CD4-positive, alpha-beta T cell (primary cell): ENCODE data around the gene KCNT2. TPM values are rescaled to one million over a fixed set of nuclear protein-coding genes. Genes with fewer than 3 reads are reported as not detected.

Experiments used
- ATAC-seq: fragments of 200-7000 bp; cut with Tn5 transposase; one replicate; pipeline ENCODE4 v1.10.0; 2022; ENCODE audit warnings: mild to moderate bottlenecking; ENCODE audit not compliant: poor library complexity
- CTCF ChIA-PET: fragments of 350-600 bp; sonication (Branson Sonifier 250); formaldehyde crosslinking; loops from one replicate; lab custom pipeline; 2021; ENCODE audit warnings: antibody characterized with exemption, inconsistent platforms; lab: Charles Lee
- POLR2A ChIA-PET: fragments of 350-600 bp; sonication (Branson Sonifier 250); formaldehyde crosslinking; loops from one replicate; lab custom pipeline; 2021; ENCODE audit warnings: antibody characterized with exemption, inconsistent platforms; lab: Charles Lee
- DNase-seq, 14 experiments: peaks; one replicate each; pipeline ENCODE4 v3.0.0-alpha.2; 2013 to 2020; ENCODE audit warnings: mixed read lengths in 2 of 14
- H3K27ac ChIP-seq, 2 donors: one replicate each; pipeline versions ENCODE4 v1.5.1 to v1.7.0; 2013; ENCODE audit warnings: low read length in 2 of 2, low read depth in 1 of 2, mild to moderate bottlenecking in 1 of 2
- H3K27me3 ChIP-seq, 2 experiments: 1 replicate in 1 of 2; 2 replicates in 1 of 2; pipeline versions ENCODE4 v1.6.1 to v1.7.0; 2013; ENCODE audit warnings: low read length in 2 of 2, control low read depth in 1 of 2, mild to moderate bottlenecking in 1 of 2, moderate library complexity in 1 of 2; ENCODE audit not compliant: insufficient read depth in 2 of 2, control insufficient read depth in 1 of 2
- H3K36me3 ChIP-seq: one replicate; pipeline ENCODE4 v1.6.1; 2013; ENCODE audit warnings: low read length, control low read depth; ENCODE audit not compliant: insufficient read depth
- H3K4me1 ChIP-seq: one replicate; pipeline ENCODE4 v1.6.1; 2013; ENCODE audit warnings: low read length, control low read depth; ENCODE audit not compliant: insufficient read depth
- H3K4me3 ChIP-seq: one replicate; pipeline ENCODE4 v1.5.1; 2013; ENCODE audit warnings: mild to moderate bottlenecking, low read length, moderate library complexity
- H3K9me3 ChIP-seq, 2 experiments: 1 replicate in 1 of 2; 2 replicates in 1 of 2; pipeline versions ENCODE4 v1.6.1 to v1.7.0; 2013; ENCODE audit warnings: low read length in 2 of 2, mild to moderate bottlenecking in 2 of 2, control low read depth in 1 of 2, moderate library complexity in 1 of 2; ENCODE audit not compliant: control insufficient read depth in 1 of 2, insufficient read depth in 1 of 2
- H3K27ac Mint-ChIP-seq: one replicate; pipeline ENCODE4 v1.8.0; 2020; ENCODE audit warnings: mixed read lengths
- H3K27me3 Mint-ChIP-seq: one replicate; pipeline ENCODE4 v1.8.0; 2021; ENCODE audit warnings: mixed read lengths
- H3K36me3 Mint-ChIP-seq: one replicate; pipeline ENCODE4 v1.8.0; 2021; ENCODE audit warnings: low read depth, mixed read lengths
- H3K4me1 Mint-ChIP-seq: one replicate; pipeline ENCODE4 v1.8.0; 2021; ENCODE audit warnings: low read depth, mixed read lengths
- H3K4me3 Mint-ChIP-seq: one replicate; pipeline ENCODE4 v1.8.0; 2020; ENCODE audit warnings: mild to moderate bottlenecking, mixed read lengths
- H3K9me3 Mint-ChIP-seq: one replicate; pipeline ENCODE4 v1.8.0; 2020; ENCODE audit warnings: mixed read lengths
- intact Hi-C, 2 experiments: fragments of 100-400 bp; cut with DNase I in 1 of 2; cut with micrococcal nuclease in 1 of 2; formaldehyde crosslinking; loops; one replicate each; pipeline versions ENCODE4 v1.15.1 to v1.9.0; 2023 to 2025; cut with DNase I, micrococcal nuclease
- total RNA-seq, 174 experiments: library from RNA in 2 of 174; stranded (reverse) in 2 of 174; gene quantifications; one replicate each; pipeline ENCODE4 v1.2.3 and lab custom pipeline; 2021 to 2026
- TF ChIP-seq, protein P1 (sequence below): fragments of 200-600 bp; IDR thresholded peaks from one replicate; pipeline ENCODE4 v1.8.0; 2022; ENCODE audit warnings: antibody characterized with exemption, mild to moderate bottlenecking

KCNT2 gene
- total RNA-seq, 2 experiments from 2014 or later, result not detected

DNA sequence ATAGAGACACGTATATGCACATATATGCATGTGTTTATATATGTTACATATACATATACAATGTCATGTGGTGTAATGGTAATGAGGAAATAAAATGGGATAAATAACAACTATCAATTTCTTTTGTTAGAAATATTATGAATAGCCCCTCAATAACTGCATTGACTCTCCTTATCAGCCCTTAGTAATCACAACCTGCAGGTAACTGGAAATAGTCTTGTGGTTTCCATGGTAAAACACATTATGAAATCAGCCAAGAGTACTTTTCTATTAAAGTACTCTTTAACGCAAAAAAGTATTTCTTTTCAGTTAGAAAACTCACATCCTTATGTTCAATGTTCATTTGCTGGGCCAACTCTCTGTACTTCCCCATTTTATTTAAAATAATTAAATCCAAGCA lies 105.8 kb downstream of the KCNT2 start:
- intact Hi-C loops, result no loop called here
- H3K27me3 ChIP-seq, result no peaks in the 10 kb centered on the region
- TF ChIP-seq, protein P1, sequence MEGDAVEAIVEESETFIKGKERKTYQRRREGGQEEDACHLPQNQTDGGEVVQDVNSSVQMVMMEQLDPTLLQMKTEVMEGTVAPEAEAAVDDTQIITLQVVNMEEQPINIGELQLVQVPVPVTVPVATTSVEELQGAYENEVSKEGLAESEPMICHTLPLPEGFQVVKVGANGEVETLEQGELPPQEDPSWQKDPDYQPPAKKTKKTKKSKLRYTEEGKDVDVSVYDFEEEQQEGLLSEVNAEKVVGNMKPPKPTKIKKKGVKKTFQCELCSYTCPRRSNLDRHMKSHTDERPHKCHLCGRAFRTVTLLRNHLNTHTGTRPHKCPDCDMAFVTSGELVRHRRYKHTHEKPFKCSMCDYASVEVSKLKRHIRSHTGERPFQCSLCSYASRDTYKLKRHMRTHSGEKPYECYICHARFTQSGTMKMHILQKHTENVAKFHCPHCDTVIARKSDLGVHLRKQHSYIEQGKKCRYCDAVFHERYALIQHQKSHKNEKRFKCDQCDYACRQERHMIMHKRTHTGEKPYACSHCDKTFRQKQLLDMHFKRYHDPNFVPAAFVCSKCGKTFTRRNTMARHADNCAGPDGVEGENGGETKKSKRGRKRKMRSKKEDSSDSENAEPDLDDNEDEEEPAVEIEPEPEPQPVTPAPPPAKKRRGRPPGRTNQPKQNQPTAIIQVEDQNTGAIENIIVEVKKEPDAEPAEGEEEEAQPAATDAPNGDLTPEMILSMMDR, result no peak
- DNase-seq (no peak), ATAC-seq (no peak)
- Mint-ChIP-seq H3K27me3 (no peaks in the 10 kb centered on the region), H3K4me3 (no peak overlapping the region), H3K36me3 (no peaks in the 10 kb centered on the region), H3K4me1 (no peaks in the 10 kb centered on the region), H3K9me3 (no peaks in the 10 kb centered on the region), H3K27ac (no peak overlapping the region)
- no peaks in the 10 kb centered on the region for H3K4me1 ChIP-seq
- ChIA-PET CTCF (no interaction called here), POLR2A (no interaction called here)
- H3K9me3 ChIP-seq, result no peaks in the 10 kb centered on the region
- no peak overlapping the region for H3K4me3 ChIP-seq
- H3K36me3 ChIP-seq, result no peaks in the 10 kb centered on the region
- no peak overlapping the region for H3K27ac ChIP-seq

DNA sequence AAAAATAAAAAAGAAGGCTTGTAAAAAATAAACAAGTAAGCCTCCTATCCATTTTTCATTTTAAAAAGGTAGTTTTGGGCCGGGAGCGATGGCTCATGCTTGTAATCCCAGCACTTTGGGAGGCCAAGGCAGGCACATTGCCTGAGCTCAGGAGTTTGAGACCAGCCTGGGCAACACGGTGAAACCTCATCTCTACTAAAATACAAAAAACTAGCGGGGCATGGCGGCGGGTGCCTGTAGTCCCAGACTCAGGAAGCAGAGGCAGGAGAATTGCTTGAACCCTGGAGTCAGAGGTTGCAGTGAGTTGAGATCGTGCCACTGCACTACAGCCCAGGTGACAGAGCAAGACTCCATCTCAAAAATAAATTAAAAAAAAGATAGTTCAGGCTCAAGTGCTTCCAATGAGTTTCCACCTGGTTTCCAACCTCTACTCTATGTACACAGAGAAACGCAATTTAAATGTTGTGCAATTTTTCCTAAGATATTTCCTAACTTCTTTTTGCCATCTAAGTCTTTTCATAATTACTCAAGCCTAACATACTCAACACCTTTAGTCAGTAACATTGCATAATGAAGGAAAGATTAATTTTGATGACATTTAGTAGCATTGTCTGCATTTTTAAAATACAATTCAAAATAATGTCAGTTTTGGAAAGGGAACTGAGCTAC lies 106.3 kb downstream of the KCNT2 start:
- TF ChIP-seq, protein P1, result no peak
- no peaks in the 10 kb centered on the region for H3K9me3 ChIP-seq
- ATAC-seq, result no peak
- CTCF ChIA-PET, result no interaction called here
- H3K4me3 ChIP-seq, result no peak overlapping the region
- DNase-seq, result no peak
- no peaks in the 10 kb centered on the region for H3K9me3 Mint-ChIP-seq
- no peak overlapping the region for H3K27ac ChIP-seq
- H3K27ac Mint-ChIP-seq, result no peak overlapping the region
- no peaks in the 10 kb centered on the region for H3K27me3 ChIP-seq
- no peaks in the 10 kb centered on the region for H3K4me1 ChIP-seq
- H3K4me3 Mint-ChIP-seq, result no peak overlapping the region
- no peaks in the 10 kb centered on the region for H3K36me3 ChIP-seq
- H3K36me3 Mint-ChIP-seq, result no peaks in the 10 kb centered on the region
- no peaks in the 10 kb centered on the region for H3K4me1 Mint-ChIP-seq
- POLR2A ChIA-PET, result no interaction called here
- intact Hi-C loops, result no loop called here
- H3K27me3 Mint-ChIP-seq, result no peaks in the 10 kb centered on the region

DNA sequence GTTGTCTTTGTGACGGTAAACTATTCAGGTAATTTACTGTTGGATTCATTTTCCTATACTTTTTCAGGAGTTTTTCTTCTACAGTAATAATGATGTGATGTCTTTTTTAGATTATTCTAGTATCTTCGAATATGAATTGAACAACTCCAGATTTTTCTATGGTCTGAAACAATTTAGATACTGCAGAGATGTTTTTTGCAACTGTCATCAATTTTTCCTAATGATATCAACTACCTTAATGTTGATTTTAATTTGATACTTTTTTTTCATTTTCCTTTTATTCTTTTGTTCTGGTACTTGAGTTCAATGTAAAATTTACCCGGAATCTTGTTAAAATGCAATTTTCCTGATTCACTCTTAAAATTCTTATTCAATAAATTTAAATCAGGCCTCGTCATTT lies 110.4 kb downstream of the KCNT2 start:
- intact Hi-C loops, result no loop called here
- Histone ChIP-seq H3K4me1 (no peaks in the 10 kb centered on the region), H3K4me3 (no peak overlapping the region), H3K36me3 (no peaks in the 10 kb centered on the region), H3K9me3 (no peaks in the 10 kb centered on the region), H3K27me3 (no peaks in the 10 kb centered on the region), H3K27ac (no peak overlapping the region)
- Mint-ChIP-seq H3K4me3 (no peak overlapping the region), H3K9me3 (peaks cover 2% of the 10 kb centered on the region), H3K27ac (no peak overlapping the region), H3K27me3 (no peaks in the 10 kb centered on the region), H3K36me3 (no peaks in the 10 kb centered on the region), H3K4me1 (no peaks in the 10 kb centered on the region)
- ATAC-seq (no peak), DNase-seq (no peak)
- TF ChIP-seq, protein P1, result no peak
- ChIA-PET POLR2A (no interaction called here), CTCF (no interaction called here)
